Measurements from ENCODE around the gene GPR156. TPM values are rescaled to one million over a fixed set of nuclear protein-coding genes. Genes with fewer than 3 reads are reported as not detected.

GPR156 gene
- total and polyA plus RNA-seq, 10 of the 15 experiments (the other 5 are each of a cell fraction or from before 2014, with no cell fraction given): 0.08 to 0.15 (median 0.11) TPM; not detected in 6

GRCh38 chr3:120177707-120178306, 107.2 kb downstream of the GPR156 start (continued):
- no peak for TF ChIP-seq SMC3 (IDR thresholded peaks at IDR 0.05; ENCODE audit: borderline replicate concordance, low read length)
- TF ChIP-seq ZNF592 (IDR thresholded peaks at IDR 0.05): no peak
- no peak for TF ChIP-seq FOXK2 (IDR thresholded peaks at IDR 0.05)
- TF ChIP-seq BCL3 (IDR thresholded peaks at IDR 0.05; ENCODE audit: borderline replicate concordance, insufficient read depth, low read depth, low read length, poor library complexity, severe bottlenecking): no peak
- no peak for TF ChIP-seq HSF1 (IDR thresholded peaks at IDR 0.05; ENCODE audit: low read depth, low read length)

All from GM12878 (cell line).